ENCODE measurements around the gene MAD1L1.
"Not testable (repeated sequence)": the region's sequence is repeated elsewhere in the genome, so short reads cannot be mapped to it uniquely, and the experiment has no call there.

The MAD1L1 gene

GRCh38 chr7:2232766-2233520 lies at the start of gene MAD1L1:
Gene MAD1L1, minus strand, starts transcription at chr7:2232945. Its CDS starts 2,812 bp downstream, at chr7:2230133.
- peak; percentile 73 to 77 for DNase-seq (ENCODE audit: low read depth in 1 of 2, low spot score in 1 of 2)

- DNase-seq (ENCODE audit: low read depth in 1 of 2, low spot score in 1 of 2): no peak
Observed at GRCh38 chr7:2282185-2282751, 49.5 kb upstream of the MAD1L1 start.

- DNase-seq (ENCODE audit: low read depth in 1 of 2, low spot score in 1 of 2): no peak
Observed at GRCh38 chr7:2281541-2281940, 48.8 kb upstream of the MAD1L1 start.

- no peak for DNase-seq (ENCODE audit: low read depth in 1 of 2, low spot score in 1 of 2)
Observed at GRCh38 chr7:2280424-2280823, 47.7 kb upstream of the MAD1L1 start.

GRCh38 chr7:2279896-2280295 lies 47.2 kb upstream of the MAD1L1 start:
- no peak for DNase-seq (ENCODE audit: low read depth in 1 of 2, low spot score in 1 of 2)

GRCh38 chr7:2278026-2278425 lies 45.3 kb upstream of the MAD1L1 start:
- no peak for DNase-seq (ENCODE audit: low read depth in 1 of 2, low spot score in 1 of 2)

- DNase-seq (ENCODE audit: low read depth in 1 of 2, low spot score in 1 of 2): no peak
Observed at GRCh38 chr7:2276107-2276506, 43.4 kb upstream of the MAD1L1 start.

GRCh38 chr7:2275101-2275500 lies 42.4 kb upstream of the MAD1L1 start:
- DNase-seq (ENCODE audit: low read depth in 1 of 2, low spot score in 1 of 2): no peak

- DNase-seq (ENCODE audit: low read depth in 1 of 2, low spot score in 1 of 2): no peak
Observed at GRCh38 chr7:2274666-2275065, 41.9 kb upstream of the MAD1L1 start.

- DNase-seq (ENCODE audit: low read depth in 1 of 2, low spot score in 1 of 2): no peak
Observed at GRCh38 chr7:2273866-2274265, 41.1 kb upstream of the MAD1L1 start.

GRCh38 chr7:2272031-2272430 lies 39.3 kb upstream of the MAD1L1 start:
- DNase-seq (ENCODE audit: low read depth in 1 of 2, low spot score in 1 of 2): no peak

GRCh38 chr7:2271273-2272026 lies 38.7 kb upstream of the MAD1L1 start:
- no peak for DNase-seq (ENCODE audit: low read depth in 1 of 2, low spot score in 1 of 2)

- no peak for DNase-seq (ENCODE audit: low read depth in 1 of 2, low spot score in 1 of 2)
Observed at GRCh38 chr7:2270495-2270894, 37.8 kb upstream of the MAD1L1 start.

- no peak for DNase-seq (ENCODE audit: low read depth in 1 of 2, low spot score in 1 of 2)
Observed at GRCh38 chr7:2269991-2270460, 37.3 kb upstream of the MAD1L1 start.

- not testable (repeated sequence) for DNase-seq (ENCODE audit: low read depth in 1 of 2, low spot score in 1 of 2)
Observed at GRCh38 chr7:2269089-2269990, 36.6 kb upstream of the MAD1L1 start.

- DNase-seq (ENCODE audit: low read depth in 1 of 2, low spot score in 1 of 2): no peak
Observed at GRCh38 chr7:2266911-2267310, 34.2 kb upstream of the MAD1L1 start.

GRCh38 chr7:2264158-2264557 lies 31.4 kb upstream of the MAD1L1 start:
- no peak for DNase-seq (ENCODE audit: low read depth in 1 of 2, low spot score in 1 of 2)

GRCh38 chr7:2263176-2263575 lies 30.4 kb upstream of the MAD1L1 start:
- no peak for DNase-seq (ENCODE audit: low read depth in 1 of 2, low spot score in 1 of 2)

- DNase-seq (ENCODE audit: low read depth in 1 of 2, low spot score in 1 of 2): no peak
Observed at GRCh38 chr7:2261611-2262010, 28.9 kb upstream of the MAD1L1 start.

- no peak for DNase-seq (ENCODE audit: low read depth in 1 of 2, low spot score in 1 of 2)
Observed at GRCh38 chr7:2260820-2261219, 28.1 kb upstream of the MAD1L1 start.

GRCh38 chr7:2259480-2259879 lies 26.7 kb upstream of the MAD1L1 start:
- no peak for DNase-seq (ENCODE audit: low read depth in 1 of 2, low spot score in 1 of 2)

Data from activated T-helper 1 cell treated with anti-CD3 and anti-CD28 coated beads, Interleukin-2, amount 50 U/mL, for 16 hours (primary cell).